ENCODE data around the gene CEP83. TPM values are rescaled to one million over a fixed set of nuclear protein-coding genes. Genes with fewer than 3 reads are reported as not detected.
"Not testable (repeated sequence)": the region's sequence is repeated elsewhere in the genome, so short reads cannot be mapped to it uniquely, and the experiment has no call there.

Gene CEP83
- total RNA-seq, 2 donors from 2014 or later: 6.8 to 26.5 TPM

GRCh38 chr12:94401326-94401725, 58.3 kb downstream of the CEP83 start:
- H3K27me3 ChIP-seq (replicated peaks; ENCODE audit: insufficient read depth): no peaks in the 10 kb centered on the region
- 73% methylated on average over 2 of the region's 2 CpGs for WGBS

GRCh38 chr12:94398685-94399084, 61.0 kb downstream of the CEP83 start:
- intact Hi-C loops (cut with DNase I); H3K9me3 ChIP-seq; H3K27me3 ChIP-seq (replicated peaks; ENCODE audit: insufficient read depth); H3K27ac ChIP-seq; DNase-seq (ENCODE audit: low spot score); H3K36me3 ChIP-seq; H3K4me3 ChIP-seq; H3K4me1 ChIP-seq (replicated peaks): not testable (repeated sequence)
- 98% methylated on average over 5 of the region's 5 CpGs for WGBS

More at GRCh38 chr12:94401326-94401725, 58.3 kb downstream of the CEP83 start:
- Histone ChIP-seq H3K9me3 (no peaks in the 10 kb centered on the region), H3K36me3 (no peaks in the 10 kb centered on the region), H3K4me3 (no peak overlapping the region), H3K4me1 (replicated peaks) (no peaks in the 10 kb centered on the region), H3K27ac (no peak overlapping the region)
- intact Hi-C loops (cut with DNase I): no loop called here
- DNase-seq (ENCODE audit: low spot score): no peak
- TF ChIP-seq CTCF (IDR thresholded peaks at IDR 0.05) (no peak), POLR2AphosphoS5 (IDR thresholded peaks at IDR 0.05) (no peak), POLR2A (IDR thresholded peaks at IDR 0.05) (no peak)

GRCh38 chr12:94397401-94397800, 62.3 kb downstream of the CEP83 start:
- DNase-seq (ENCODE audit: low spot score): no peak
- no peak overlapping the region for H3K4me3 ChIP-seq
- no peaks in the 10 kb centered on the region for H3K4me1 ChIP-seq (replicated peaks)
- TF ChIP-seq POLR2AphosphoS5 (IDR thresholded peaks at IDR 0.05) (no peak), POLR2A (IDR thresholded peaks at IDR 0.05) (no peak), CTCF (IDR thresholded peaks at IDR 0.05) (no peak)
- WGBS: 96% methylated on average over 4 of the region's 4 CpGs
- H3K27me3 ChIP-seq (replicated peaks; ENCODE audit: insufficient read depth): no peaks in the 10 kb centered on the region
- intact Hi-C loops (cut with DNase I): no loop called here
- H3K27ac ChIP-seq: no peak overlapping the region
- no peaks in the 10 kb centered on the region for H3K36me3 ChIP-seq
- no peaks in the 10 kb centered on the region for H3K9me3 ChIP-seq

GRCh38 chr12:94396014-94396413, 63.7 kb downstream of the CEP83 start:
- H3K27me3 ChIP-seq (replicated peaks; ENCODE audit: insufficient read depth); H3K27ac ChIP-seq; H3K9me3 ChIP-seq; H3K4me3 ChIP-seq; intact Hi-C loops (cut with DNase I); H3K36me3 ChIP-seq; H3K4me1 ChIP-seq (replicated peaks); DNase-seq (ENCODE audit: low spot score): not testable (repeated sequence)
- 99% methylated on average over 4 of the region's 4 CpGs for WGBS

- 92% methylated on average over 4 of the region's 4 CpGs for WGBS
- H3K4me3 ChIP-seq: no peak overlapping the region
- no peaks in the 10 kb centered on the region for H3K4me1 ChIP-seq (replicated peaks)
- H3K27ac ChIP-seq: no peak overlapping the region
- no peaks in the 10 kb centered on the region for H3K36me3 ChIP-seq
- H3K9me3 ChIP-seq: no peaks in the 10 kb centered on the region
- no peaks in the 10 kb centered on the region for H3K27me3 ChIP-seq (replicated peaks; ENCODE audit: insufficient read depth)
- intact Hi-C loops (cut with DNase I): no loop called here
- DNase-seq (ENCODE audit: low spot score): no peak
- TF ChIP-seq POLR2AphosphoS5 (IDR thresholded peaks at IDR 0.05) (no peak), CTCF (IDR thresholded peaks at IDR 0.05) (no peak), POLR2A (IDR thresholded peaks at IDR 0.05) (no peak)
Measured at GRCh38 chr12:94390130-94390485, 69.6 kb downstream of the CEP83 start.

- H3K36me3 ChIP-seq; H3K4me1 ChIP-seq (replicated peaks); DNase-seq (ENCODE audit: low spot score); H3K9me3 ChIP-seq; H3K27me3 ChIP-seq (replicated peaks; ENCODE audit: insufficient read depth); intact Hi-C loops (cut with DNase I); H3K27ac ChIP-seq; H3K4me3 ChIP-seq: not testable (repeated sequence)
- 74% methylated on average over 16 of the region's 16 CpGs for WGBS
Measured at GRCh38 chr12:94389482-94390129, 70.1 kb downstream of the CEP83 start.

All from prostate gland (tissue), 2 donors.